Nephron (organoid): Measurements from ENCODE around the gene MUSK.

Source experiments
- H3K27ac Mint-ChIP-seq, 3 experiments: 2 replicates each; pipeline ENCODE4 v1.8.0; 2020; ENCODE audit warnings: mixed read lengths in 3 of 3, mild to moderate bottlenecking in 2 of 3, moderate library complexity in 1 of 3
- H3K27me3 Mint-ChIP-seq: 2 replicates; pipeline ENCODE4 v1.8.0; 2021; ENCODE audit warnings: low read depth, mild to moderate bottlenecking, moderate library complexity, mixed read lengths
- H3K36me3 Mint-ChIP-seq: 2 replicates; pipeline ENCODE4 v1.8.0; 2020; ENCODE audit warnings: low read depth, mixed read lengths
- H3K4me1 Mint-ChIP-seq: 2 replicates; pipeline ENCODE4 v1.8.0; 2020; ENCODE audit warnings: mixed read lengths
- H3K4me3 Mint-ChIP-seq, 3 experiments: 2 replicates each; pipeline ENCODE4 v1.8.0; 2020; ENCODE audit warnings: mild to moderate bottlenecking in 3 of 3, mixed read lengths in 3 of 3, moderate library complexity in 2 of 3
- H3K9me3 Mint-ChIP-seq: 2 replicates; pipeline ENCODE4 v1.8.0; 2020; ENCODE audit warnings: mixed read lengths
- CTCF ChIP-seq, 3 experiments: fragments of 200-600 bp; sonication (generic); IDR thresholded peaks; one replicate each; pipeline ENCODE4 v1.5.0; 2021; ENCODE audit warnings: antibody characterized with exemption in 3 of 3; ENCODE audit not compliant: unreplicated experiment in 3 of 3

MUSK gene

DNA sequence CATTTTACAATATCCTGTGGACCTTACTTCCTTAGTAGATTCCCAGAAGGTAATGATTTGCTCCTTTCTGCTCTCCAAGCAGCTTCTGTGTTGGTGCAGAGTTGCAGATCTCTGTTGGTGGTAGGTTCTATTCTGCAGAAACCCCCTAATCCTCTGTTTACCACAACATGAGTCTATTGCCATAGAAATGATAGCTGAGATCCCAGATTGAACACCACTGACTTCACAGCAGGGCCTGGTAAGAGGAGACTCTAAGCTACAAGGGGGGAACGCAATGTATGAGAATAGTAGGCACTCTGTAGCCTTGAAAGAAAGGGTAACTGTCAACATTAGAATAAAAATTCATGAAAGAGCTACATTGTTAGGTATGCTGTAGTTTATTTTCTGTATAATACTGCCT, 59.5 kb downstream of the MUSK start:
- Mint-ChIP-seq H3K27ac (no peak overlapping the region), H3K36me3 (no peaks in the 10 kb centered on the region), H3K4me1 (no peaks in the 10 kb centered on the region), H3K9me3 (peaks cover 6% of the 10 kb centered on the region), H3K27me3 (no peaks in the 10 kb centered on the region), H3K4me3 (no peak overlapping the region)
- TF ChIP-seq CTCF (IDR thresholded peaks at IDR 0.05; ENCODE audit: unreplicated experiment in 3 of 3): no peak

DNA sequence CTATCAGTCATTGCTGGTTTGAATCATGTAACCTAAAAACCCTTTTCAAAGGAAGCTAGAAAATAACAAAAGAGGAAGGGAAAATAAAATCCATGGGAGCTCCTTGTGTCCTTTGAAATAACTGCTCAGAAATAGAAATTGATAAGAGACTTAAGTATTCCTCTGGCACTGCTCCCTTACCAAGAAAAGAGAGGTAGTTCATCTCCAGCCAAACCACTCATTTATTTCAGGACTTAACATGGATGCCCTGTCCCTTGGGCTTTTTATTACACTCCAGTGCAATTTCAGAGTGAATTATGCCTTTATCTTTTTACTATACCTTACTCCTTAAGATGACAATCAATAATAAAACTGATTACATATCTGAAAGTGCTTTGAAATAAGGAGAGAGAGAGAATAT, 61.0 kb downstream of the MUSK start:
- Mint-ChIP-seq H3K27ac (no peak overlapping the region), H3K4me3 (no peak overlapping the region), H3K9me3 (no peaks in the 10 kb centered on the region), H3K27me3 (no peaks in the 10 kb centered on the region), H3K36me3 (no peaks in the 10 kb centered on the region), H3K4me1 (no peaks in the 10 kb centered on the region)
- no peak for TF ChIP-seq CTCF (IDR thresholded peaks at IDR 0.05; ENCODE audit: unreplicated experiment in 3 of 3)

GRCh38 chr9:110731437-110732028, 62.9 kb downstream of the MUSK start:
- no peak for TF ChIP-seq CTCF (IDR thresholded peaks at IDR 0.05; ENCODE audit: unreplicated experiment in 3 of 3)
- no peaks in the 10 kb centered on the region for H3K27me3 Mint-ChIP-seq
- no peaks in the 10 kb centered on the region for H3K4me1 Mint-ChIP-seq
- H3K9me3 Mint-ChIP-seq: peaks cover 2% of the 10 kb centered on the region
- no peak overlapping the region for H3K27ac Mint-ChIP-seq
- no peak overlapping the region for H3K4me3 Mint-ChIP-seq
- H3K36me3 Mint-ChIP-seq: no peaks in the 10 kb centered on the region

GRCh38 chr9:110738982-110739381, 70.4 kb downstream of the MUSK start:
- Mint-ChIP-seq H3K4me1 (peaks cover 15% of the 10 kb centered on the region), H3K4me3 (no peak overlapping the region), H3K36me3 (no peaks in the 10 kb centered on the region), H3K9me3 (peaks cover 2% of the 10 kb centered on the region), H3K27ac (no peak overlapping the region), H3K27me3 (no peaks in the 10 kb centered on the region)
- no peak for TF ChIP-seq CTCF (IDR thresholded peaks at IDR 0.05; ENCODE audit: unreplicated experiment in 3 of 3)

DNA sequence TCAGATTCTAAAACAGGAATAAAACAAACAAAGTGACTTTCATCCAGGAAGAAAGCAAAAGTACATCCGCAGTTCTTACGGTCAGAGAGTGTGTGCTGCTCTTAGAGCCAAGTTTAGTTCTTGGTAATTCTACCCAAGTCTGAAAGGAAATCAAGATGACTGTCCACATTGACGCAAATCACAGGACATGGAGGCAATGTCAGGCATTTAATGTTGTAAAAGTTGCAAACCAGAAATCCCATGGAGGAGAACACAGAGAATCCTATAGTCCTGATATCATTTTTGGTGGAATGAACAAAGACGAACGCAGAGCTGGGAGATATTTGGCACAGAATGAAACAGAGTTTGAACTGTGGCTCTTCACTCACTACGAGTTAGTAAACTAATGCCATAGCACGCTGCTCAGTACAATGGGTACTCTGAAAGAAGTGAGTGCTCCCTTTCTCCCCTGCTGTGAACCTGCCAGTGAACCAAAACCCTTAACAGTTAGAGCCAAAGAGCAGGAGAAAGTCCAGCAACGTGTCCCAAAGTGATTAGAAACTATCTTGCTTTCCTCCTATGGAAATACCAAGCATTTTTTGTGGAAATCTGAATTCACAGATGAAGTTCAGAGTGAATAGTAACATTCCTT, 74.3 kb downstream of the MUSK start:
- no peaks in the 10 kb centered on the region for H3K36me3 Mint-ChIP-seq
- H3K9me3 Mint-ChIP-seq: no peaks in the 10 kb centered on the region
- no peaks in the 10 kb centered on the region for H3K27me3 Mint-ChIP-seq
- no peak for TF ChIP-seq CTCF (IDR thresholded peaks at IDR 0.05; ENCODE audit: unreplicated experiment in 3 of 3)
- H3K4me3 Mint-ChIP-seq: peak overlapping the region in 2 of 3 experiments; percentile 42 to 64
- H3K27ac Mint-ChIP-seq: peak overlapping the region; percentile 84 to 94 (median 90)
- H3K4me1 Mint-ChIP-seq: peaks cover 45% of the 10 kb centered on the region
